GM23338 (cell line): Measurements from ENCODE around the gene PDCD10. TPM values are rescaled to one million over a fixed set of nuclear protein-coding genes. Genes with fewer than 3 reads are reported as not detected.
A peak's percentile ranks its signal among the peaks of the same experiment; 100 is the strongest.

ENCODE experiments used
- ATAC-seq: fragments of 200-7000 bp; cut with Tn5 transposase; 3 replicates; pipeline ENCODE4 v1.9.1; 2020
- DNase-seq: peaks from one replicate; pipeline ENCODE4 v3.0.0-alpha.2; 2015; ENCODE audit warnings: low spot score
- H2AFZ ChIP-seq: fragments of 200-600 bp; sonication (generic); 2 replicates; pipeline ENCODE4 v1.8.0; 2016; ENCODE audit warnings: antibody characterized with exemption, mild to moderate bottlenecking, moderate library complexity
- H3F3A ChIP-seq: fragments of 200-600 bp; sonication (generic); replicated peaks from 2 replicates; pipeline ENCODE4 v1.8.0; 2017; ENCODE audit warnings: antibody characterized with exemption, mixed run types, low read depth
- H3K27ac ChIP-seq: fragments of 200-600 bp; sonication (generic); 2 replicates; pipeline ENCODE4 v1.6.1; 2016; ENCODE audit warnings: low read depth
- H3K27me3 ChIP-seq: fragments of 200-600 bp; sonication (generic); 2 replicates; pipeline ENCODE4 v1.8.0; 2016; ENCODE audit warnings: mild to moderate bottlenecking, mixed run types, moderate library complexity; ENCODE audit not compliant: insufficient read depth
- H3K36me3 ChIP-seq: fragments of 200-600 bp; sonication (generic); 2 replicates; pipeline ENCODE4 v1.8.0; 2016; ENCODE audit warnings: mild to moderate bottlenecking; ENCODE audit not compliant: insufficient read depth
- H3K4me1 ChIP-seq: fragments of 200-600 bp; sonication (generic); 2 replicates; pipeline ENCODE4 v1.8.0; 2016; ENCODE audit warnings: mild to moderate bottlenecking, moderate library complexity; ENCODE audit not compliant: insufficient read depth
- H3K4me2 ChIP-seq: fragments of 200-600 bp; sonication (generic); 2 replicates; pipeline ENCODE4 v1.7.1; 2017; ENCODE audit warnings: mixed run types
- H3K4me3 ChIP-seq: fragments of 200-600 bp; sonication (generic); 2 replicates; pipeline ENCODE4 v1.6.1; 2016; ENCODE audit warnings: mixed run types
- H3K79me2 ChIP-seq: fragments of 200-600 bp; sonication (generic); replicated peaks from 2 replicates; pipeline ENCODE4 v1.8.0; 2017; ENCODE audit warnings: mild to moderate bottlenecking; ENCODE audit not compliant: insufficient read depth
- H3K9me2 ChIP-seq: fragments of 200-600 bp; sonication (generic); 2 replicates; pipeline ENCODE4 v1.8.0; 2017; ENCODE audit not compliant: insufficient read depth
- H4K20me1 ChIP-seq: fragments of 200-600 bp; sonication (generic); replicated peaks from 2 replicates; pipeline ENCODE4 v1.8.0; 2017; ENCODE audit warnings: mild to moderate bottlenecking; ENCODE audit not compliant: insufficient read depth
- H3K27ac Mint-ChIP-seq: 2 replicates; pipeline ENCODE4 v1.8.0; 2020; ENCODE audit warnings: inconsistent platforms, mild to moderate bottlenecking, moderate library complexity, mixed read lengths
- H3K27me3 Mint-ChIP-seq: 3 replicates; pipeline ENCODE4 v1.8.0; 2022; ENCODE audit warnings: low read depth, mild to moderate bottlenecking, moderate library complexity, mixed read lengths, inconsistent platforms; ENCODE audit not compliant: insufficient read depth, poor library complexity
- H3K36me3 Mint-ChIP-seq: 3 replicates; pipeline ENCODE4 v1.8.0; 2021; ENCODE audit warnings: low read depth, mild to moderate bottlenecking, inconsistent platforms, moderate library complexity, mixed read lengths
- H3K4me1 Mint-ChIP-seq: 3 replicates; pipeline ENCODE4 v1.8.0; 2020; ENCODE audit warnings: mild to moderate bottlenecking, inconsistent platforms, mixed read lengths
- H3K4me3 Mint-ChIP-seq: 3 replicates; pipeline ENCODE4 v1.8.0; 2021; ENCODE audit warnings: moderate library complexity, mild to moderate bottlenecking, inconsistent platforms, mixed read lengths
- H3K9me3 Mint-ChIP-seq: 3 replicates; pipeline ENCODE4 v1.8.0; 2020; ENCODE audit warnings: moderate library complexity, mild to moderate bottlenecking, inconsistent platforms, mixed read lengths
- EZH2phosphoT487 ChIP-seq: fragments of 200-600 bp; sonication (generic); IDR thresholded peaks from one replicate; pipeline ENCODE4 v1.8.1; 2018; ENCODE audit warnings: antibody characterized with exemption; ENCODE audit not compliant: unreplicated experiment
- POLR2AphosphoS5 ChIP-seq: IDR thresholded peaks from 2 replicates; pipeline ENCODE4 v1.6.1; 2016; ENCODE audit warnings: antibody characterized with exemption, low read depth
- ZNF331 ChIP-seq: fragments of 250-450 bp; sonication (Bioruptor Pico); IDR thresholded peaks from 2 replicates; pipeline ENCODE4 v1.5.0; 2020; ENCODE audit warnings: low read depth, mild to moderate bottlenecking, moderate library complexity
- polyA plus RNA-seq: library from polyadenylated mRNA; unstranded; fragments of >200 nt; fragmentation: Nextera tagmentation; extraction: Ambion mirVana; gene quantifications from 2 replicates; pipeline ENCODE4 v1.2.1, GENCODE V29; 2016
- total RNA-seq: library from RNA; depleted of rRNA; stranded (reverse); fragments of >200 nt; shearing (Covaris generic); gene quantifications from 2 replicates; pipeline ENCODE4 v1.2.3, GENCODE V29; 2014
- TF ChIP-seq, protein P1 (sequence below): fragments of 250-450 bp; sonication (Bioruptor Pico); IDR thresholded peaks from 2 replicates; pipeline ENCODE4 v1.5.0; 2020; ENCODE audit warnings: mild to moderate bottlenecking, moderate library complexity

Gene PDCD10
- total and polyA plus RNA-seq, 2 experiments from 2014 or later: 95.2 to 125 TPM

DNA sequence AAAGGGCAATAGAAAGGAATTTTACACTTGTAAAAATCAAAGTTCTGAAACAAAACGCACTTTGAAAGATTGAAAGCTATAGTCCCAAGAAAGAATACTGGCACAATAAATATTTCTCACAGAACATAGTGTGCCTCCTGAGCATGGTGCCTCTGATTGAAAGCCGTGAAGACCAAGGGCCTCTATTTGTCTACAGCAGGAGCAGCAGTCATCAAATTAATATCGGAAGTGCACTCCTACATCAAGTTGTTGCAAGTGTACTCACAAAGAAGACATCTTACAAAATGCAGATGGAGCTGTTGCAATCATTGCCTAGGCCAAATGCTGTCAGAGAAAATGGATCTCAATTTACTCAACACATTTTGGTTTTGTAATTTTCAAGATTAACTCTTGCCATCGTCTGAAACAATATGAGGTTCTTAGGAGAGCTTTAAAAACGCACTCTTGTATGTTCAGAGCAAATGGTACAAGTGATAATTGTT lies 71.7 kb downstream of the PDCD10 start (continued):
- TF ChIP-seq, protein P1, sequence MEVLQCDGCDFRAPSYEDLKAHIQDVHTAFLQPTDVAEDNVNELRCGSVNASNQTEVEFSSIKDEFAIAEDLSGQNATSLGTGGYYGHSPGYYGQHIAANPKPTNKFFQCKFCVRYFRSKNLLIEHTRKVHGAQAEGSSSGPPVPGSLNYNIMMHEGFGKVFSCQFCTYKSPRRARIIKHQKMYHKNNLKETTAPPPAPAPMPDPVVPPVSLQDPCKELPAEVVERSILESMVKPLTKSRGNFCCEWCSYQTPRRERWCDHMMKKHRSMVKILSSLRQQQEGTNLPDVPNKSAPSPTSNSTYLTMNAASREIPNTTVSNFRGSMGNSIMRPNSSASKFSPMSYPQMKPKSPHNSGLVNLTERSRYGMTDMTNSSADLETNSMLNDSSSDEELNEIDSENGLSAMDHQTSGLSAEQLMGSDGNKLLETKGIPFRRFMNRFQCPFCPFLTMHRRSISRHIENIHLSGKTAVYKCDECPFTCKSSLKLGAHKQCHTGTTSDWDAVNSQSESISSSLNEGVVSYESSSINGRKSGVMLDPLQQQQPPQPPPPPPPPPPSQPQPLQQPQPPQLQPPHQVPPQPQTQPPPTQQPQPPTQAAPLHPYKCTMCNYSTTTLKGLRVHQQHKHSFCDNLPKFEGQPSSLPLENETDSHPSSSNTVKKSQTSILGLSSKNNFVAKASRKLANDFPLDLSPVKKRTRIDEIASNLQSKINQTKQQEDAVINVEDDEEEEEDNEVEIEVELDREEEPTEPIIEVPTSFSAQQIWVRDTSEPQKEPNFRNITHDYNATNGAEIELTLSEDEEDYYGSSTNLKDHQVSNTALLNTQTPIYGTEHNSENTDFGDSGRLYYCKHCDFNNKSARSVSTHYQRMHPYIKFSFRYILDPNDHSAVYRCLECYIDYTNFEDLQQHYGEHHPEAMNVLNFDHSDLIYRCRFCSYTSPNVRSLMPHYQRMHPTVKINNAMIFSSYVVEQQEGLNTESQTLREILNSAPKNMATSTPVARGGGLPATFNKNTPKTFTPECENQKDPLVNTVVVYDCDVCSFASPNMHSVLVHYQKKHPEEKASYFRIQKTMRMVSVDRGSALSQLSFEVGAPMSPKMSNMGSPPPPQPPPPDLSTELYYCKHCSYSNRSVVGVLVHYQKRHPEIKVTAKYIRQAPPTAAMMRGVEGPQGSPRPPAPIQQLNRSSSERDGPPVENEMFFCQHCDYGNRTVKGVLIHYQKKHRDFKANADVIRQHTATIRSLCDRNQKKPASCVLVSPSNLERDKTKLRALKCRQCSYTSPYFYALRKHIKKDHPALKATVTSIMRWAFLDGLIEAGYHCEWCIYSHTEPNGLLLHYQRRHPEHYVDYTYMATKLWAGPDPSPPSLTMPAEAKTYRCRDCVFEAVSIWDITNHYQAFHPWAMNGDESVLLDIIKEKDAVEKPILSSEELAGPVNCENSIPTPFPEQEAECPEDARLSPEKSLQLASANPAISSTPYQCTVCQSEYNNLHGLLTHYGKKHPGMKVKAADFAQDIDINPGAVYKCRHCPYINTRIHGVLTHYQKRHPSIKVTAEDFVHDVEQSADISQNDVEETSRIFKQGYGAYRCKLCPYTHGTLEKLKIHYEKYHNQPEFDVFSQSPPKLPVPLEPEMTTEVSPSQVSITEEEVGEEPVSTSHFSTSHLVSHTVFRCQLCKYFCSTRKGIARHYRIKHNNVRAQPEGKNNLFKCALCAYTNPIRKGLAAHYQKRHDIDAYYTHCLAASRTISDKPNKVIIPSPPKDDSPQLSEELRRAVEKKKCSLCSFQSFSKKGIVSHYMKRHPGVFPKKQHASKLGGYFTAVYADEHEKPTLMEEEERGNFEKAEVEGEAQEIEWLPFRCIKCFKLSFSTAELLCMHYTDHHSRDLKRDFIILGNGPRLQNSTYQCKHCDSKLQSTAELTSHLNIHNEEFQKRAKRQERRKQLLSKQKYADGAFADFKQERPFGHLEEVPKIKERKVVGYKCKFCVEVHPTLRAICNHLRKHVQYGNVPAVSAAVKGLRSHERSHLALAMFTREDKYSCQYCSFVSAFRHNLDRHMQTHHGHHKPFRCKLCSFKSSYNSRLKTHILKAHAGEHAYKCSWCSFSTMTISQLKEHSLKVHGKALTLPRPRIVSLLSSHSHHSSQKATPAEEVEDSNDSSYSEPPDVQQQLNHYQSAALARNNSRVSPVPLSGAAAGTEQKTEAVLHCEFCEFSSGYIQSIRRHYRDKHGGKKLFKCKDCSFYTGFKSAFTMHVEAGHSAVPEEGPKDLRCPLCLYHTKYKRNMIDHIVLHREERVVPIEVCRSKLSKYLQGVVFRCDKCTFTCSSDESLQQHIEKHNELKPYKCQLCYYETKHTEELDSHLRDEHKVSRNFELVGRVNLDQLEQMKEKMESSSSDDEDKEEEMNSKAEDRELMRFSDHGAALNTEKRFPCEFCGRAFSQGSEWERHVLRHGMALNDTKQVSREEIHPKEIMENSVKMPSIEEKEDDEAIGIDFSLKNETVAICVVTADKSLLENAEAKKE (CRISPR knock-in tag): no peak
- no peak for TF ChIP-seq POLR2AphosphoS5

DNA sequence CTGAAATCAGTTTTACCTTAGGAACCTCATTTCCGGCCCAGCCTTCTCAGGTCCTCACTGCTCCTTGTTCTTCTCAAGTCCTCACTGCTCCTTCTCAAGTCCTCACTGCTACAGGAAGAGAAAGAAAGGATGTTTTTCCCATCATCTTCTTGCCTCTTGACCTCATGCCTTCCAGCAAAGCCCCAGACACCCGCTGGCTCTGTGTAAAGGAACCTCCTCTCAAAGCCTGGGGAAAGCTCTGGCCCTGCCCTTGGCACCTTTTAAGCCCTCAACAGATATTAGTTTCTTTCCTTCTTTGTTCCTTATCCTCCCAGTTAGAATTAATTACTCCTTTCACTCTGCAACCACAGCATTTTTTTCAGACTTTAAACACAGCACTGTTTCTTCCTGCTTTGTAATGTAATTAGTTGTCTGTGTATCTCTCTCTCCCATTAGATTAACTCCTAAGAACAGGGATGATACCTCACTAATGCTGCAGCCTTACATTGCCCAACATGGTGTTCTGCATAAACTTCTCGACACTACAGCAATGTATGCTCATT lies 76.9 kb downstream of the PDCD10 start:
- no peak overlapping the region for H3K4me2 ChIP-seq
- H3K27ac Mint-ChIP-seq: peak overlapping the region; percentile 72
- no peaks in the 10 kb centered on the region for H3K79me2 ChIP-seq
- ATAC-seq (peak; percentile 59), DNase-seq (peak; percentile 27)
- H3K27ac ChIP-seq: peak overlapping the region; percentile 26; the same call in 1 of the 2 replicates
- H3K9me3 Mint-ChIP-seq: no peaks in the 10 kb centered on the region; the same call in 2 of the 3 replicates
- peaks cover 4% of the 10 kb centered on the region for H3F3A ChIP-seq
- peak overlapping the region; percentile 88 for H2AFZ ChIP-seq
- H3K27me3 ChIP-seq: no peaks in the 10 kb centered on the region
- no peaks in the 10 kb centered on the region for H3K36me3 ChIP-seq
- no peaks in the 10 kb centered on the region; the same call in 1 of the 2 replicates for H3K9me2 ChIP-seq
- peaks cover 2% of the 10 kb centered on the region for H3K27me3 Mint-ChIP-seq
- no peaks in the 10 kb centered on the region for H3K36me3 Mint-ChIP-seq
- H3K4me1 Mint-ChIP-seq: peaks cover 24% of the 10 kb centered on the region
- TF ChIP-seq EZH2phosphoT487: no peak
- no peak for TF ChIP-seq POLR2AphosphoS5
- TF ChIP-seq ZNF331 (CRISPR knock-in tag): no peak
- H3K4me1 ChIP-seq: peaks cover 21% of the 10 kb centered on the region
- H3K4me3 Mint-ChIP-seq: no peak overlapping the region
- H4K20me1 ChIP-seq: no peaks in the 10 kb centered on the region
- no peak overlapping the region for H3K4me3 ChIP-seq
